Measurements from ENCODE around the gene CTXN3.

- TF ChIP-seq TAF1 (IDR thresholded peaks at IDR 0.05; ENCODE audit: low read depth) (no peak), REST (IDR thresholded peaks at IDR 0.05; ENCODE audit: borderline replicate concordance) (no peak), EP300 (conservative IDR thresholded peaks at IDR 0.05; ENCODE audit: poor library complexity, severe bottlenecking) (no peak), POLR2AphosphoS5 (IDR thresholded peaks at IDR 0.05) (no peak), SMC3 (conservative IDR thresholded peaks at IDR 0.05; ENCODE audit: poor library complexity) (no peak), RAD21 (conservative IDR thresholded peaks at IDR 0.05) (no peak), EZH2 (IDR thresholded peaks at IDR 0.05; ENCODE audit: borderline replicate concordance, insufficient read depth, low read length, poor library complexity, severe bottlenecking) (no peak)
- TF ChIP-seq, protein P1, sequence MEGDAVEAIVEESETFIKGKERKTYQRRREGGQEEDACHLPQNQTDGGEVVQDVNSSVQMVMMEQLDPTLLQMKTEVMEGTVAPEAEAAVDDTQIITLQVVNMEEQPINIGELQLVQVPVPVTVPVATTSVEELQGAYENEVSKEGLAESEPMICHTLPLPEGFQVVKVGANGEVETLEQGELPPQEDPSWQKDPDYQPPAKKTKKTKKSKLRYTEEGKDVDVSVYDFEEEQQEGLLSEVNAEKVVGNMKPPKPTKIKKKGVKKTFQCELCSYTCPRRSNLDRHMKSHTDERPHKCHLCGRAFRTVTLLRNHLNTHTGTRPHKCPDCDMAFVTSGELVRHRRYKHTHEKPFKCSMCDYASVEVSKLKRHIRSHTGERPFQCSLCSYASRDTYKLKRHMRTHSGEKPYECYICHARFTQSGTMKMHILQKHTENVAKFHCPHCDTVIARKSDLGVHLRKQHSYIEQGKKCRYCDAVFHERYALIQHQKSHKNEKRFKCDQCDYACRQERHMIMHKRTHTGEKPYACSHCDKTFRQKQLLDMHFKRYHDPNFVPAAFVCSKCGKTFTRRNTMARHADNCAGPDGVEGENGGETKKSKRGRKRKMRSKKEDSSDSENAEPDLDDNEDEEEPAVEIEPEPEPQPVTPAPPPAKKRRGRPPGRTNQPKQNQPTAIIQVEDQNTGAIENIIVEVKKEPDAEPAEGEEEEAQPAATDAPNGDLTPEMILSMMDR (IDR thresholded peaks at IDR 0.05; ENCODE audit: poor library complexity, severe bottlenecking): no peak
These were observed 3.6 kb upstream of the CTXN3 start for GRCh38 chr5:127645300-127645726.

Data from neural cell (in vitro differentiated cells).